Right lobe of liver (tissue), 4 donors: ENCODE measurements around the gene ECI1.

Source experiments
- POLR2A ChIP-seq: fragments of 450-650 bp; IDR thresholded peaks from one replicate; pipeline ENCODE4 v1.6.1; 2017; ENCODE audit warnings: antibody characterized with exemption, mild to moderate bottlenecking
- TF ChIP-seq, protein P1 (sequence below), 4 donors: fragments of 200-600 bp in 3 of 4; fragments of 450-650 bp in 1 of 4; IDR thresholded peaks; one replicate each; pipeline versions ENCODE4 v1.5.1 to v1.8.0; 2016 to 2022; ENCODE audit warnings: antibody characterized with exemption in 4 of 4, mild to moderate bottlenecking in 2 of 4
- donor health status: DM: no; HTN: no; CAD: no.
- donor health status: DM: no; HTN: no; CAD: no.
- donor health status: DM: no; HTN: yes; CAD: no.

DNA sequence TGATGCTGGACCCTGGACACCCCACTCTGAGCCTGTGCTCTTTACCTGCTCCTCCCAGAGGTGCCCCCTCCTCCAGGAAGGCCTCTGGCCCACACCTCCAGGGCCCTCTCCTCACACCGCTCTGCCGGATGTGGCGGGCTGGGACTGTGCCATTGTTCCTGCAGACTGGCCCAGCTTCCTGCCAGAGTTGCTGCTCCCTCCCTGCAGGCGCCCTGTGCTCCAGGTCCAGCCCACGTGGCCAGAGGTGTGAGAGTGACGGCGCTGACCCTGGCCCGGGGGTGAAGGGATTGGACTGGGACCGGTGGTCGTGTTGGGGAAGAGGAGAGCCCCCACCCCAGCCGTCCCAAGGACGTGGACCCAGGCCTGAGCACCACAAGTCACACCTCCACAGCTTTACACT lies 22.3 kb downstream of the ECI1 start:
- TF ChIP-seq, protein P1, sequence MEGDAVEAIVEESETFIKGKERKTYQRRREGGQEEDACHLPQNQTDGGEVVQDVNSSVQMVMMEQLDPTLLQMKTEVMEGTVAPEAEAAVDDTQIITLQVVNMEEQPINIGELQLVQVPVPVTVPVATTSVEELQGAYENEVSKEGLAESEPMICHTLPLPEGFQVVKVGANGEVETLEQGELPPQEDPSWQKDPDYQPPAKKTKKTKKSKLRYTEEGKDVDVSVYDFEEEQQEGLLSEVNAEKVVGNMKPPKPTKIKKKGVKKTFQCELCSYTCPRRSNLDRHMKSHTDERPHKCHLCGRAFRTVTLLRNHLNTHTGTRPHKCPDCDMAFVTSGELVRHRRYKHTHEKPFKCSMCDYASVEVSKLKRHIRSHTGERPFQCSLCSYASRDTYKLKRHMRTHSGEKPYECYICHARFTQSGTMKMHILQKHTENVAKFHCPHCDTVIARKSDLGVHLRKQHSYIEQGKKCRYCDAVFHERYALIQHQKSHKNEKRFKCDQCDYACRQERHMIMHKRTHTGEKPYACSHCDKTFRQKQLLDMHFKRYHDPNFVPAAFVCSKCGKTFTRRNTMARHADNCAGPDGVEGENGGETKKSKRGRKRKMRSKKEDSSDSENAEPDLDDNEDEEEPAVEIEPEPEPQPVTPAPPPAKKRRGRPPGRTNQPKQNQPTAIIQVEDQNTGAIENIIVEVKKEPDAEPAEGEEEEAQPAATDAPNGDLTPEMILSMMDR (IDR thresholded peaks at IDR 0.05) = no peak
- TF ChIP-seq POLR2A = no peak
